Left lung (tissue), 10 donors: Measurements from ENCODE around the gene LIMCH1. TPM values are rescaled to one million over a fixed set of nuclear protein-coding genes. Genes with fewer than 3 reads are reported as not detected.
A peak's percentile ranks its signal among the peaks of the same experiment; 100 is the strongest.

Experiments used
- ATAC-seq: fragments of 200-7000 bp; cut with Tn5 transposase; one replicate; pipeline ENCODE4 v1.9.1; 2020; ENCODE audit warnings: moderate library complexity
- DNase-seq, 4 donors: peaks; one replicate each; pipeline ENCODE4 v3.0.0-alpha.2; 2013 to 2020
- H3K27ac ChIP-seq, 2 donors: fragments of 200-600 bp; sonication (generic) in 1 of 2; one replicate each; pipeline versions ENCODE4 v1.5.0 to v1.8.0; 2020 to 2021
- H3K27me3 ChIP-seq, 2 donors: fragments of 200-600 bp; sonication (generic) in 1 of 2; one replicate each; pipeline versions ENCODE4 v1.5.0 to v1.8.0; 2020 to 2021
- H3K36me3 ChIP-seq, 2 donors: fragments of 200-600 bp; sonication (generic) in 1 of 2; one replicate each; pipeline versions ENCODE4 v1.5.0 to v1.8.0; 2020 to 2021
- H3K4me1 ChIP-seq, 2 donors: fragments of 200-600 bp; one replicate each; pipeline ENCODE4 v1.8.0; 2021
- H3K4me3 ChIP-seq, 2 donors: fragments of 200-600 bp; sonication (generic) in 1 of 2; one replicate each; pipeline versions ENCODE4 v1.5.0 to v1.8.0; 2020 to 2021; ENCODE audit warnings: mild to moderate bottlenecking in 1 of 2
- H3K9me3 ChIP-seq, 2 donors: fragments of 200-600 bp; sonication (generic) in 1 of 2; one replicate each; pipeline versions ENCODE4 v1.5.0 to v1.8.0; 2020 to 2021
- intact Hi-C, 2 donors: fragments of 100-400 bp; cut with DNase I; formaldehyde crosslinking; loops; one replicate each; pipeline versions ENCODE4 v1.11.2 to v1.14.2; 2022
- polyA plus RNA-seq, 6 donors: library from polyadenylated mRNA; unstranded; fragments of 120-200 nt; gene quantifications; one replicate each; pipeline ENCODE4 v1.2.1, GENCODE V29; 2013; ENCODE audit not compliant: insufficient read length in 6 of 6
- total RNA-seq, 2 donors: library from RNA; stranded (reverse); fragmentation: NEBNext Ultra II Directional; extraction: Animal tissue kit (Norgen Biotek cat#: 25700); gene quantifications; one replicate each; pipeline ENCODE4 v1.2.1, GENCODE V29; 2021
- TF ChIP-seq, protein P1 (sequence below), 2 donors: fragments of 200-600 bp; sonication (generic) in 1 of 2; IDR thresholded peaks; one replicate each; pipeline versions ENCODE4 v1.5.0 to v1.8.0; 2021; ENCODE audit warnings: antibody characterized with exemption in 2 of 2
- donor health status: DM: no; HTN: yes; CAD: no.
- donor health status: DM: no; HTN: no; CAD: no.

LIMCH1 gene
- total and polyA plus RNA-seq, 8 donors = 90.6 to 183 (median 113) TPM

DNA sequence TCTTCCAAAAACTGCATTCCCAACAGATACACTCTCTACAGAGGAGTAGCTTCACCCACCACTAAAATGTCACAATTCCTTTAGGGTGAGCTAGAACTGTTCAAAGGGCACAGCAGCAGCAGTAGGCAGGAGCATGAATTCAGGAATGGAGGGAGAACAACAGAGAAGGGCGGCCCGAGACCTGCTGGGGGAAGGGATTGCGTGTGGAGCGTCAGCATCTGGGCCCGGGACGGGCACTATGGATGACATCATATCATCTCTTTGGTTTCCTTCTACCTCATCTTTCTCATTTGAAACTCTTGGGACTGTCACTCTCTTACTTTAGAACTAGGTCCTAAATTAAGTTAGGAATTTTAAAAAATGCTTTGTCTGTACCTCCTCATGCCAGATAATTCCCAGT lies 115.6 kb downstream of the LIMCH1 start:
- Histone ChIP-seq H3K27me3 (no peaks in the 10 kb centered on the region), H3K4me3 (no peak overlapping the region), H3K36me3 (no peaks in the 10 kb centered on the region), H3K9me3 (no peaks in the 10 kb centered on the region), H3K27ac (no peak overlapping the region), H3K4me1 (peaks cover 5 to 12% of the 10 kb centered on the region in 2 donors)
- ATAC-seq (no peak), DNase-seq (no peak)
- TF ChIP-seq, protein P1, sequence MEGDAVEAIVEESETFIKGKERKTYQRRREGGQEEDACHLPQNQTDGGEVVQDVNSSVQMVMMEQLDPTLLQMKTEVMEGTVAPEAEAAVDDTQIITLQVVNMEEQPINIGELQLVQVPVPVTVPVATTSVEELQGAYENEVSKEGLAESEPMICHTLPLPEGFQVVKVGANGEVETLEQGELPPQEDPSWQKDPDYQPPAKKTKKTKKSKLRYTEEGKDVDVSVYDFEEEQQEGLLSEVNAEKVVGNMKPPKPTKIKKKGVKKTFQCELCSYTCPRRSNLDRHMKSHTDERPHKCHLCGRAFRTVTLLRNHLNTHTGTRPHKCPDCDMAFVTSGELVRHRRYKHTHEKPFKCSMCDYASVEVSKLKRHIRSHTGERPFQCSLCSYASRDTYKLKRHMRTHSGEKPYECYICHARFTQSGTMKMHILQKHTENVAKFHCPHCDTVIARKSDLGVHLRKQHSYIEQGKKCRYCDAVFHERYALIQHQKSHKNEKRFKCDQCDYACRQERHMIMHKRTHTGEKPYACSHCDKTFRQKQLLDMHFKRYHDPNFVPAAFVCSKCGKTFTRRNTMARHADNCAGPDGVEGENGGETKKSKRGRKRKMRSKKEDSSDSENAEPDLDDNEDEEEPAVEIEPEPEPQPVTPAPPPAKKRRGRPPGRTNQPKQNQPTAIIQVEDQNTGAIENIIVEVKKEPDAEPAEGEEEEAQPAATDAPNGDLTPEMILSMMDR (IDR thresholded peaks at IDR 0.05) = no peak
- intact Hi-C loops = no loop called here

DNA sequence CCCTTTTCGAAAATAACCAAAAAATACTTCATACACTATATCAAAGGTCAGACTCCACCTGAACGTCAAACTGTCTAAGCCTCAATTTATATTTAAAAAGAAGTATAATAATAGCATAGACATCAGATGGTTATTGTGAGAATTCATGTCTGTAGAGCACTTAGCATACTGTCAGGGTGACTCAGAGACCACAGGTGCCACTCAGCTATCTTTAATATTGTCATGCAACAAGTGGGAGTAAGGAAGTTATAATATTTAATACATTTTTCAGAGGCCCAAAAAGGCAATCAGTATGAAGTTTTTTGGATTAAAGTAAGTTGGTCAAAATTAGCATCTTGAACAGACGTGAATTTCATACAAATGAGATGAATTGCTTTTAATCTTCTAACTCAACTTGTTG lies 117.2 kb downstream of the LIMCH1 start:
- Histone ChIP-seq H3K4me1 (peaks cover 5 to 12% of the 10 kb centered on the region in 2 donors), H3K9me3 (no peaks in the 10 kb centered on the region), H3K4me3 (no peak overlapping the region), H3K27ac (no peak overlapping the region), H3K27me3 (no peaks in the 10 kb centered on the region), H3K36me3 (no peaks in the 10 kb centered on the region)
- TF ChIP-seq, protein P1 (IDR thresholded peaks at IDR 0.05) = no peak
- ATAC-seq = peak; percentile 68
- DNase-seq = no peak
- intact Hi-C loops = no loop called here

DNA sequence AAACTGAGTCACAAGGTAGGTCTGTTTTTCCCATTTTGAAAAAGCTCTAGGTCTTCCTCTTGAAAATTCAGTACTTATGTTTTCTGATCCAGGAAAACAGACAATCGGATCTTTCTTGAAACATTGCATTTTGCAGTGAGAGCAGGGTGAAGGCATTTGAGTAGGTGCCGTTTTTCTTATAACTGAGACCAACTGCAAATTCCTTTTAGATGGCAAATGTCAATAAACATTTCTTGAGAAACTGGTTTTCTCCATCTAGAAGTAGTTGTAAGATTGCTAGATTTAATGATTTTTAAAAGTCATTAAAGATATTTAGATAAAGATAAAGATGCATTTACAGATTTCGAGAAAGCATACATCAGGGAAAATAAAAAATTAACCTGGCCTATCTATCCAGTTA lies 118.1 kb downstream of the LIMCH1 start:
- ATAC-seq = peak; percentile 17
- no peaks in the 10 kb centered on the region for H3K36me3 ChIP-seq
- H3K9me3 ChIP-seq = no peaks in the 10 kb centered on the region
- no peaks in the 10 kb centered on the region for H3K27me3 ChIP-seq
- intact Hi-C loops = no loop called here
- H3K4me3 ChIP-seq = no peak overlapping the region
- peaks cover 5 to 12% of the 10 kb centered on the region in 2 donors for H3K4me1 ChIP-seq
- H3K27ac ChIP-seq = no peak overlapping the region
- DNase-seq = no peak
- TF ChIP-seq, protein P1 (IDR thresholded peaks at IDR 0.05) = no peak

DNA sequence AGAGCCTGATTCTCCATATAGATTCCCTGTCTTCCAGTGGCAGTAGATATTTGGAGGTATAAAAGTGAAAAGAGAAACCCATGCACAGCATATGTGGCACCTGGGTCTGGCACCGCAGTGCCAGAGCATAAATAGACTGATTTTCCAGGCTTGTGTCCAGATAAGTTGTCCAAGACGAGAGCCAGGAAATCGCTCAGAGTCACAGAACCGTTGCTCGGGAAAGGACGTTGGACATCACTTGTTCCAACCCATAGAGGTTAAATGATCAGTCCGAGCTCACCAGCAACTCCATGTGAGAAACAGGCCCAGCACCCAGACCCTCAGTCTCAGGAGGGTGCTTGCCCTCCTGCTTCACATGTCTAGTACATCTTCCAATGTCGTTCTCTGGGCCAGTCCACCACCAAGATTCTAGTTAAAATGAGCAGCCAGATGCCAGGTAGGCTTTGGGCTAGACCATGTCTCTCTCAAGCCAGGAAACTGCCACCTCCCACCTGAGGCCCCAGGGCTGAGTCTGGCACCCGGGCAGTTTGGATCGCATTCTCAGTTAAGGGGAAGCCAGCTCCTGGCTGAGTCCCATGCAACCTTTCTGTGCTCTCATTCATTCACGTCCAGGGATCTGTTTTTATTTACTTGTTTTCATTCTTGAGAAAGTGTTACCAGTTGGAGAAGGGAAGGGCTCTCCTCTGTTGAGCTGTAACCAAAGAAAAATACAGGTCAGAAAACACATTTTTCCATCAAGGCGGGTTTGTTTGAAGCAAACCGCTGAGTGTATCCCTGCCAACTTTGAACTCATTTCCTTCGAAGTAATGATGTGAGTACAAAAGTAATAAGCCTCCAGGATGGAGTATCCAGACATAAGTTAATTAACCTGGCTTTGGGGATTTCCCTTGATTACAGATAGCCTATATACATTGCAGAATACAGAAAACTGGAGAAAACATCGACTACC lies 118.9 kb downstream of the LIMCH1 start:
- Histone ChIP-seq H3K4me3 (no peak overlapping the region), H3K36me3 (no peaks in the 10 kb centered on the region), H3K27me3 (no peaks in the 10 kb centered on the region), H3K9me3 (no peaks in the 10 kb centered on the region), H3K27ac (no peak overlapping the region), H3K4me1 (peaks cover 5 to 12% of the 10 kb centered on the region in 2 donors)
- TF ChIP-seq, protein P1 (IDR thresholded peaks at IDR 0.05) = no peak
- DNase-seq (no peak), ATAC-seq (peak; percentile 22)
- intact Hi-C loops = no loop called here

DNA sequence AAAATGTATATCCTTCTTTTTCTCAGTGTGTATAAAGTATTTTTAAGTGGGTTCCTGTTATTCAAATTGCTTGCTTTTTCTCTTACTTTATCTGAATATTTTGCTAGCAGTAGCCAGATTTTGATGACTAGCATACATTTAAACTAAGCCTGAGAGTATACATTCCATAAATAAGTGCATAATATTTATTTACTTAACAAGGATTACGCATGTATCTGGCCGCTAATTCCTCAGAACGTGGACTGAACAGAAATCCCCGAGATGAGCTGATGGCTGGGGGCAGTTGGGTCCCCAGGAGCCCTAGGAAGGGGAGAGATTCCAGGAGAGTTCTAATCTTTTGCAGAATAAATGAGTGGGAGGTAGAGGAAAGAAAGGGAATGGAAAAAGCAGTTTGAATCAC lies 119.6 kb downstream of the LIMCH1 start:
- Histone ChIP-seq H3K27me3 (no peaks in the 10 kb centered on the region), H3K9me3 (no peaks in the 10 kb centered on the region), H3K4me3 (no peak overlapping the region), H3K27ac (peak overlapping the region in 1 of 2 donors; percentile 15), H3K4me1 (peaks cover 5 to 12% of the 10 kb centered on the region in 2 donors), H3K36me3 (no peaks in the 10 kb centered on the region)
- TF ChIP-seq, protein P1 (IDR thresholded peaks at IDR 0.05) = no peak
- intact Hi-C loops = no loop called here
- no peak for DNase-seq
- ATAC-seq = no peak
